Right atrium auricular region (tissue), 2 donors: ENCODE data around the gene RASL11A. TPM values are rescaled to one million over a fixed set of nuclear protein-coding genes. Genes with fewer than 3 reads are reported as not detected.

Experiments used
- DNase-seq: peaks from one replicate; pipeline ENCODE4 v3.0.0-alpha.2; 2019; ENCODE audit warnings: low spot score
- H3K27ac ChIP-seq, 2 donors: fragments of 200-600 bp; sonication (generic); 1 replicate in 1 of 2; 2 replicates in 1 of 2; pipeline ENCODE4 v1.5.1; 2016 to 2019
- H3K27me3 ChIP-seq, 2 donors: fragments of 200-600 bp; sonication (generic); one replicate each; pipeline versions ENCODE4 v1.5.1 to v1.6.0; 2017 to 2019
- H3K36me3 ChIP-seq: fragments of 200-600 bp; sonication (generic); one replicate; pipeline ENCODE4 v1.5.1; 2016
- H3K4me1 ChIP-seq, 2 donors: fragments of 200-600 bp; sonication (generic); one replicate each; pipeline versions ENCODE4 v1.5.1 to v1.6.0; 2017 to 2019
- H3K4me3 ChIP-seq, 2 donors: fragments of 200-600 bp; sonication (generic); 1 replicate in 1 of 2; 2 replicates in 1 of 2; pipeline ENCODE4 v1.5.1; 2017 to 2019; ENCODE audit warnings: mild to moderate bottlenecking in 1 of 2, moderate library complexity in 1 of 2
- H3K9me3 ChIP-seq, 2 donors: fragments of 200-600 bp; sonication (generic); one replicate each; pipeline ENCODE4 v1.5.1; 2019
- CTCF ChIP-seq, 2 donors: fragments of 200-600 bp; sonication (generic); IDR thresholded peaks; one replicate each; pipeline ENCODE4 v1.5.1; 2019; ENCODE audit warnings: antibody characterized with exemption in 2 of 2
- total RNA-seq, 2 donors: library from RNA; depleted of rRNA; stranded (reverse); fragments of >200 nt; gene quantifications; one replicate each; pipeline ENCODE4 v1.1.0, GENCODE V29; 2016

Gene RASL11A
- total RNA-seq, 2 donors from 2014 or later, result 9.3 to 16.3 TPM

GRCh38 chr13:27269114-27269665, 1.4 kb upstream of the RASL11A start:
- no peak for TF ChIP-seq CTCF (IDR thresholded peaks at IDR 0.05)
- Histone ChIP-seq H3K9me3 (no peaks in the 10 kb centered on the region), H3K36me3 (no peaks in the 10 kb centered on the region), H3K4me3 (no peak overlapping the region), H3K4me1 (peaks cover 0 to 64% of the 10 kb centered on the region in 2 donors), H3K27me3 (no peaks in the 10 kb centered on the region), H3K27ac (no peak overlapping the region)
- DNase-seq, result no peak

GRCh38 chr13:27271570-27272096, 1.0 kb downstream of the RASL11A start:
- TF ChIP-seq CTCF (IDR thresholded peaks at IDR 0.05), result no peak
- Histone ChIP-seq H3K4me1 (peaks cover 0 to 41% of the 10 kb centered on the region in 2 donors), H3K4me3 (peak overlapping the region; percentile 65 to 87), H3K9me3 (no peaks in the 10 kb centered on the region), H3K36me3 (no peaks in the 10 kb centered on the region), H3K27ac (peak overlapping the region; percentile 93 to 94), H3K27me3 (no peaks in the 10 kb centered on the region)
- DNase-seq, result no peak

- TF ChIP-seq CTCF (IDR thresholded peaks at IDR 0.05), result no peak
- Histone ChIP-seq H3K9me3 (no peaks in the 10 kb centered on the region), H3K36me3 (no peaks in the 10 kb centered on the region), H3K27ac (peak overlapping the region in 1 of 2 donors; percentile 60), H3K27me3 (no peaks in the 10 kb centered on the region), H3K4me1 (peaks cover 0 to 28% of the 10 kb centered on the region in 2 donors), H3K4me3 (no peak overlapping the region)
- no peak for DNase-seq
These were observed 3.2 kb downstream of the RASL11A start for GRCh38 chr13:27273658-27274425.

GRCh38 chr13:27274631-27275030, 4.0 kb downstream of the RASL11A start:
- Histone ChIP-seq H3K36me3 (no peaks in the 10 kb centered on the region), H3K9me3 (no peaks in the 10 kb centered on the region), H3K4me1 (peaks cover 0 to 28% of the 10 kb centered on the region in 2 donors), H3K4me3 (no peak overlapping the region), H3K27me3 (no peaks in the 10 kb centered on the region), H3K27ac (peak overlapping the region in 1 of 2 donors; percentile 22)
- DNase-seq, result no peak
- TF ChIP-seq CTCF (IDR thresholded peaks at IDR 0.05), result no peak

GRCh38 chr13:27276188-27276587, 5.6 kb downstream of the RASL11A start:
- H3K27me3 ChIP-seq, result no peaks in the 10 kb centered on the region
- DNase-seq, result no peak
- H3K36me3 ChIP-seq, result no peaks in the 10 kb centered on the region
- H3K4me1 ChIP-seq, result peaks cover 0 to 22% of the 10 kb centered on the region in 2 donors
- no peaks in the 10 kb centered on the region for H3K9me3 ChIP-seq
- no peak overlapping the region for H3K27ac ChIP-seq
- H3K4me3 ChIP-seq, result no peak overlapping the region
- TF ChIP-seq CTCF (IDR thresholded peaks at IDR 0.05), result no peak
